Fibroblast of the conjunctiva (primary cell): ENCODE results near the gene ASIC3.
"Not testable (repeated sequence)": the region's sequence is repeated elsewhere in the genome, so short reads cannot be mapped to it uniquely, and the experiment has no call there.

Source experiments
- DNase-seq: peaks from one replicate; pipeline ENCODE4 v3.0.0-alpha.2; 2010; ENCODE audit warnings: low read depth

ASIC3 gene

GRCh38 chr7:151013733-151014497, 34.4 kb upstream of the ASIC3 start:
- DNase-seq, result peak; percentile 65

- DNase-seq, result no peak
Observed at GRCh38 chr7:151014950-151015349, 33.4 kb upstream of the ASIC3 start.

GRCh38 chr7:151015967-151016366, 32.4 kb upstream of the ASIC3 start:
- DNase-seq, result no peak

- no peak for DNase-seq
Observed at GRCh38 chr7:151016505-151016904, 31.8 kb upstream of the ASIC3 start.

- DNase-seq, result no peak
Observed at GRCh38 chr7:151016942-151017341, 31.4 kb upstream of the ASIC3 start.

GRCh38 chr7:151017370-151017952, 30.9 kb upstream of the ASIC3 start:
- no peak for DNase-seq

GRCh38 chr7:151017953-151018420, 30.3 kb upstream of the ASIC3 start:
- DNase-seq, result no peak

- no peak for DNase-seq
Observed at GRCh38 chr7:151018421-151019129, 29.8 kb upstream of the ASIC3 start.

GRCh38 chr7:151019130-151019447, 29.2 kb upstream of the ASIC3 start:
- no peak for DNase-seq

GRCh38 chr7:151020231-151020630, 28.1 kb upstream of the ASIC3 start:
- DNase-seq, result no peak

GRCh38 chr7:151023232-151023631, 25.1 kb upstream of the ASIC3 start:
- no peak for DNase-seq

GRCh38 chr7:151024435-151025056, 23.8 kb upstream of the ASIC3 start, which contains the start of gene ATG9B:
Gene ATG9B (minus strand): TSS chr7:151024494. CDS start chr7:151024423, 71 bp downstream.
- no peak for DNase-seq

- DNase-seq, result no peak
Observed at GRCh38 chr7:151025924-151026671, 22.2 kb upstream of the ASIC3 start.

- DNase-seq, result not testable (repeated sequence)
Observed at GRCh38 chr7:151026771-151027727, 21.3 kb upstream of the ASIC3 start.

- DNase-seq, result not testable (repeated sequence)
Observed at GRCh38 chr7:151027728-151028130, 20.6 kb upstream of the ASIC3 start.

GRCh38 chr7:151028131-151028947, 20.0 kb upstream of the ASIC3 start, which contains the start of gene ABCB8:
Gene ABCB8 (plus strand): TSS chr7:151028450. CDS start chr7:151028516, 66 bp downstream.
- DNase-seq, result peak; percentile 99

GRCh38 chr7:151028948-151029501, 19.3 kb upstream of the ASIC3 start:
- DNase-seq, result no peak

GRCh38 chr7:151031011-151031410, 17.3 kb upstream of the ASIC3 start:
- DNase-seq, result no peak
